Frontal cortex (tissue), 4 donors: ENCODE data around the gene PHLPP1. TPM values are rescaled to one million over a fixed set of nuclear protein-coding genes. Genes with fewer than 3 reads are reported as not detected.

Experiments used
- DNase-seq, 2 donors: peaks; one replicate each; pipeline ENCODE4 v3.0.0; 2012; ENCODE audit warnings: low spot score in 2 of 2
- FAIRE-seq: peaks from 2 replicates; lab custom pipeline; 2012; peaks lifted over from hg19 to GRCh38; lab: Jason Lieb, UNC
- total RNA-seq: library from RNA; depleted of rRNA; stranded (reverse); fragments of >200 nt; gene quantifications from one replicate; pipeline ENCODE4 v1.2.3, GENCODE V29; 2014
- donor health status: control.
- donor health status: control.
- donor health status: control.

PHLPP1 gene
- total RNA-seq, 1 donor from 2014 or later: 16.3 TPM

- no peak for FAIRE-seq
- DNase-seq: no peak
These were observed 52.7 kb downstream of the PHLPP1 start for GRCh38 chr18:62767836-62768557.

- no peak for FAIRE-seq
These were observed 53.2 kb downstream of the PHLPP1 start for GRCh38 chr18:62768558-62768943.

GRCh38 chr18:62769216-62769615 is 53.9 kb downstream of the PHLPP1 start:
- no peak for FAIRE-seq
- no peak for DNase-seq

More at GRCh38 chr18:62768558-62768943, 53.2 kb downstream of the PHLPP1 start:
- no peak for DNase-seq

- FAIRE-seq: no peak
- no peak for DNase-seq
These were observed 56.3 kb downstream of the PHLPP1 start for GRCh38 chr18:62771494-62772270.

GRCh38 chr18:62772860-62773584 is 57.7 kb downstream of the PHLPP1 start:
- no peak for FAIRE-seq
- no peak for DNase-seq

GRCh38 chr18:62773691-62774090 is 58.4 kb downstream of the PHLPP1 start:
- no peak for DNase-seq
- no peak for FAIRE-seq

GRCh38 chr18:62776024-62776570 is 60.8 kb downstream of the PHLPP1 start:
- no peak for DNase-seq
- no peak for FAIRE-seq

GRCh38 chr18:62777814-62778213 is 62.5 kb downstream of the PHLPP1 start:
- FAIRE-seq (no peak), DNase-seq (no peak)

GRCh38 chr18:62778976-62779869 is 63.9 kb downstream of the PHLPP1 start:
- no peak for DNase-seq
- FAIRE-seq: no peak

GRCh38 chr18:62781262-62781661 is 65.9 kb downstream of the PHLPP1 start:
- DNase-seq: no peak

GRCh38 chr18:62781893-62782292 is 66.6 kb downstream of the PHLPP1 start:
- DNase-seq (no peak), FAIRE-seq (no peak)

More at GRCh38 chr18:62781262-62781661, 65.9 kb downstream of the PHLPP1 start:
- no peak for FAIRE-seq

- FAIRE-seq (no peak), DNase-seq (no peak)
These were observed 69.1 kb downstream of the PHLPP1 start for GRCh38 chr18:62784338-62784965.

GRCh38 chr18:62784966-62785413 is 69.6 kb downstream of the PHLPP1 start:
- FAIRE-seq (peak; percentile 48), DNase-seq (peak in 1 of 2 donors; percentile 32)

- DNase-seq (no peak), FAIRE-seq (no peak)
These were observed 71.3 kb downstream of the PHLPP1 start for GRCh38 chr18:62786689-62787088.

GRCh38 chr18:62788111-62788510 is 72.8 kb downstream of the PHLPP1 start:
- no peak for FAIRE-seq
- DNase-seq: no peak

GRCh38 chr18:62788876-62789275 is 73.5 kb downstream of the PHLPP1 start:
- no peak for FAIRE-seq
- DNase-seq: no peak

GRCh38 chr18:62790871-62791772 is 75.8 kb downstream of the PHLPP1 start:
- no peak for FAIRE-seq
- DNase-seq: no peak

GRCh38 chr18:62792016-62792415 is 76.7 kb downstream of the PHLPP1 start:
- no peak for DNase-seq
- no peak for FAIRE-seq
